Endometrial microvascular endothelial cells (primary cell): ENCODE results near the gene NLRP9. TPM values are rescaled to one million over a fixed set of nuclear protein-coding genes. Genes with fewer than 3 reads are reported as not detected.
"Not testable (repeated sequence)": the region's sequence is repeated elsewhere in the genome, so short reads cannot be mapped to it uniquely, and the experiment has no call there.

Source experiments
- in situ Hi-C: cut with HindIII; loops from 2 replicates; pipeline ENCODE4 v1.10.0; 2017; ENCODE audit warnings: low sequenced_read_pairs, low pct_unique_long_range_greater_than_20kb; ENCODE audit errors: inconsistent ontology term
- total RNA-seq: library from RNA; depleted of rRNA; stranded (reverse); fragments of >200 nt; gene quantifications from one replicate; pipeline ENCODE4 v1.2.3, GENCODE V29; 2015; ENCODE audit errors: inconsistent ontology term

The NLRP9 gene
- not detected for total RNA-seq

GRCh38 chr19:55738302-55738701 is at the start of gene NLRP9:
Gene NLRP9, minus strand, starts transcription at chr19:55738402. Its CDS starts 28 bp downstream, at chr19:55738374.
- in situ Hi-C loops, result no loop called here

GRCh38 chr19:55781112-55781511 is 42.9 kb upstream of the NLRP9 start:
- in situ Hi-C loops, result no loop called here

GRCh38 chr19:55778331-55778730 is 40.1 kb upstream of the NLRP9 start:
- in situ Hi-C loops, result no loop called here

GRCh38 chr19:55777528-55777927 is 39.3 kb upstream of the NLRP9 start:
- in situ Hi-C loops, result no loop called here

- in situ Hi-C loops, result not testable (repeated sequence)
Measured at GRCh38 chr19:55769632-55770031, 31.4 kb upstream of the NLRP9 start.

- in situ Hi-C loops, result not testable (repeated sequence)
Measured at GRCh38 chr19:55768818-55769217, 30.6 kb upstream of the NLRP9 start, which contains the start of gene RFPL4AL1. Gene RFPL4AL1, plus strand, starts transcription at chr19:55769118. Its CDS starts 2,687 bp downstream, at chr19:55771805.

- in situ Hi-C loops, result no loop called here
Measured at GRCh38 chr19:55766466-55766865, 28.3 kb upstream of the NLRP9 start.

GRCh38 chr19:55758797-55759196 is 20.6 kb upstream of the NLRP9 start, which contains the start of gene RFPL4A:
Gene RFPL4A, plus strand, starts transcription at chr19:55759097. Its CDS starts 2,704 bp downstream, at chr19:55761801.
- in situ Hi-C loops, result not testable (repeated sequence)

GRCh38 chr19:55756808-55757207 is 18.6 kb upstream of the NLRP9 start:
- in situ Hi-C loops, result not testable (repeated sequence)

- in situ Hi-C loops, result no loop called here
Measured at GRCh38 chr19:55753401-55753800, 15.2 kb upstream of the NLRP9 start.

- in situ Hi-C loops, result no loop called here
Measured at GRCh38 chr19:55750715-55751114, 12.5 kb upstream of the NLRP9 start.

- in situ Hi-C loops, result not testable (repeated sequence)
Measured at GRCh38 chr19:55730378-55730777, 7.8 kb downstream of the NLRP9 start.

- in situ Hi-C loops, result no loop called here
Measured at GRCh38 chr19:55723491-55723890, 14.7 kb downstream of the NLRP9 start.

GRCh38 chr19:55720801-55721200 is 17.4 kb downstream of the NLRP9 start:
- in situ Hi-C loops, result no loop called here

GRCh38 chr19:55720214-55720746 is 17.9 kb downstream of the NLRP9 start:
- in situ Hi-C loops, result no loop called here

GRCh38 chr19:55717879-55718711 is 20.1 kb downstream of the NLRP9 start:
- in situ Hi-C loops, result not testable (repeated sequence)

GRCh38 chr19:55717251-55717650 is 21.0 kb downstream of the NLRP9 start:
- in situ Hi-C loops, result no loop called here

- in situ Hi-C loops, result no loop called here
Measured at GRCh38 chr19:55716531-55716930, 21.7 kb downstream of the NLRP9 start.

GRCh38 chr19:55712804-55713631 is 25.2 kb downstream of the NLRP9 start:
- in situ Hi-C loops, result no loop called here
